Upper lobe of right lung (tissue), 1 donor: Measurements from ENCODE around the gene LYPD5. TPM values are rescaled to one million over a fixed set of nuclear protein-coding genes. Genes with fewer than 3 reads are reported as not detected.

Experiments used
- ATAC-seq: fragments of 200-7000 bp; cut with Tn5 transposase; one replicate; pipeline ENCODE4 v1.9.1; 2020; ENCODE audit warnings: mild to moderate bottlenecking, moderate library complexity
- DNase-seq: peaks from one replicate; pipeline ENCODE4 v3.0.0-alpha.2; 2020
- H3K27ac ChIP-seq: fragments of 200-600 bp; one replicate; pipeline ENCODE4 v1.8.0; 2022
- H3K27me3 ChIP-seq: fragments of 200-600 bp; one replicate; pipeline ENCODE4 v1.8.0; 2022; ENCODE audit warnings: mild to moderate bottlenecking
- H3K36me3 ChIP-seq: fragments of 200-600 bp; one replicate; pipeline ENCODE4 v1.8.0; 2022
- H3K4me1 ChIP-seq: fragments of 200-600 bp; one replicate; pipeline ENCODE4 v1.8.0; 2022
- H3K4me3 ChIP-seq: fragments of 200-600 bp; one replicate; pipeline ENCODE4 v1.8.0; 2022; ENCODE audit warnings: mild to moderate bottlenecking
- H3K9me3 ChIP-seq: fragments of 200-600 bp; one replicate; pipeline ENCODE4 v1.8.0; 2022
- CTCF ChIP-seq: fragments of 200-600 bp; IDR thresholded peaks from one replicate; pipeline ENCODE4 v1.8.0; 2022; ENCODE audit warnings: antibody characterized with exemption
- intact Hi-C: fragments of 100-400 bp; cut with DNase I; formaldehyde crosslinking; loops from one replicate; pipeline ENCODE4 v1.11.0; 2022
- total RNA-seq: library from RNA; stranded (reverse); fragmentation: NEBNext Ultra II Directional; extraction: Animal tissue kit (Norgen Biotek cat#: 25700); gene quantifications from one replicate; pipeline ENCODE4 v1.2.1, GENCODE V29; 2021
- donor health status: DM: no; HTN: yes; CAD: no; lungs with severe emphysema.

Gene LYPD5
- total RNA-seq, 1 donor from 2014 or later = 3.6 TPM

GRCh38 chr19:43754253-43754502, 48.1 kb downstream of the LYPD5 start:
- Histone ChIP-seq H3K9me3 (no peaks in the 10 kb centered on the region), H3K4me1 (peaks cover 18% of the 10 kb centered on the region), H3K27me3 (no peaks in the 10 kb centered on the region), H3K4me3 (peak overlapping the region; percentile 69), H3K36me3 (peaks cover 20% of the 10 kb centered on the region), H3K27ac (peak overlapping the region; percentile 97)
- TF ChIP-seq CTCF = no peak
- ATAC-seq (no peak), DNase-seq (no peak)
- intact Hi-C loops = no loop called here

GRCh38 chr19:43752287-43752875, 49.9 kb downstream of the LYPD5 start:
- Histone ChIP-seq H3K4me1 (peaks cover 18% of the 10 kb centered on the region), H3K36me3 (peaks cover 38% of the 10 kb centered on the region), H3K4me3 (no peak overlapping the region), H3K27ac (no peak overlapping the region), H3K27me3 (no peaks in the 10 kb centered on the region), H3K9me3 (no peaks in the 10 kb centered on the region)
- DNase-seq (no peak), ATAC-seq (no peak)
- intact Hi-C loops = no loop called here
- no peak for TF ChIP-seq CTCF

- H3K9me3 ChIP-seq = no peaks in the 10 kb centered on the region
- no peaks in the 10 kb centered on the region for H3K27me3 ChIP-seq
- no peak for DNase-seq
- H3K27ac ChIP-seq = no peak overlapping the region
- no peak overlapping the region for H3K4me3 ChIP-seq
- no peak for ATAC-seq
- peaks cover 45% of the 10 kb centered on the region for H3K36me3 ChIP-seq
- intact Hi-C loops = no loop called here
- no peak for TF ChIP-seq CTCF
- H3K4me1 ChIP-seq = peaks cover 18% of the 10 kb centered on the region
Measured at GRCh38 chr19:43751466-43752220, 50.6 kb downstream of the LYPD5 start.

GRCh38 chr19:43749898-43750297, 52.3 kb downstream of the LYPD5 start:
- TF ChIP-seq CTCF = no peak
- H3K27me3 ChIP-seq = no peaks in the 10 kb centered on the region
- no peak for ATAC-seq
- H3K27ac ChIP-seq = no peak overlapping the region
- no peaks in the 10 kb centered on the region for H3K9me3 ChIP-seq
- intact Hi-C loops = no loop called here
- H3K4me1 ChIP-seq = peaks cover 18% of the 10 kb centered on the region
- no peak for DNase-seq
- H3K4me3 ChIP-seq = no peak overlapping the region
- H3K36me3 ChIP-seq = peaks cover 60% of the 10 kb centered on the region

GRCh38 chr19:43749152-43749551, 53.1 kb downstream of the LYPD5 start:
- DNase-seq (no peak), ATAC-seq (no peak)
- intact Hi-C loops = no loop called here
- Histone ChIP-seq H3K4me1 (peaks cover 24% of the 10 kb centered on the region), H3K27ac (no peak overlapping the region), H3K9me3 (no peaks in the 10 kb centered on the region), H3K27me3 (no peaks in the 10 kb centered on the region), H3K4me3 (no peak overlapping the region), H3K36me3 (peaks cover 65% of the 10 kb centered on the region)
- no peak for TF ChIP-seq CTCF
